K562 (cell line): Measurements from ENCODE around the gene DAGLB. TPM values are rescaled to one million over a fixed set of nuclear protein-coding genes. Genes with fewer than 3 reads are reported as not detected.

Experiments
- ATAC-seq: fragments of 200-7000 bp; cut with Tn5 transposase; 3 replicates; pipeline ENCODE4 v1.9.1; 2020; ENCODE audit warnings: moderate library complexity
- BruUV-seq: library from RNA; stranded (reverse); fragments of 400-500 nt; replicated peaks from 2 replicates; lab custom pipeline; 2021; lab: Mats Ljungman, UMichigan
- CTCF ChIA-PET: fragments of 300-600 bp; formaldehyde crosslinking; extraction: SDS; loops from one replicate; lab custom pipeline; 2021; ENCODE audit warnings: low intra/inter-chr PET ratio; lab: Yijun Ruan, JAX
- POLR2A ChIA-PET: fragments of 300-600, 350-650 bp; sonication (Branson Sonifier 250); formaldehyde crosslinking; extraction: SDS; loops from one replicate; lab custom pipeline; 2021; ENCODE audit warnings: antibody characterized with exemption, inconsistent platforms; lab: Yijun Ruan, JAX
- DNase-seq, 4 experiments: peaks; one replicate each; pipeline versions ENCODE4 v3.0.0 to v3.0.0-alpha.2; 2011 to 2018; ENCODE audit warnings: low spot score in 3 of 4, mixed read lengths in 3 of 4; ENCODE audit errors: extremely low read depth in 1 of 4
- FAIRE-seq: peaks from 2 replicates; lab custom pipeline; 2011; peaks lifted over from hg19 to GRCh38; lab: Jason Lieb, UNC
- H2AFZ ChIP-seq: 2 replicates; pipeline ENCODE4 v1.6.0; 2011; ENCODE audit warnings: low read depth, low read length, control low read depth, inconsistent platforms
- H3K27ac ChIP-seq: fragments of 200-600 bp; 3 replicates; pipeline ENCODE4 v1.8.0; 2011; ENCODE audit warnings: low read depth, mild to moderate bottlenecking, control low read depth, inconsistent platforms, low read length, moderate library complexity, mixed read lengths; ENCODE audit errors: extremely low read depth
- H3K27me3 ChIP-seq, 2 experiments: fragments of 300-600 bp in 1 of 2; 2 replicates in 1 of 2; 3 replicates in 1 of 2; pipeline versions ENCODE4 v1.6.0 to v1.8.0; 2011; ENCODE audit warnings: inconsistent platforms in 2 of 2, low read length in 2 of 2, mild to moderate bottlenecking in 1 of 2, mixed read lengths in 1 of 2, moderate library complexity in 1 of 2; ENCODE audit not compliant: control insufficient read depth in 2 of 2, insufficient read depth in 2 of 2
- H3K36me3 ChIP-seq: fragments of 300-600 bp; 3 replicates; pipeline ENCODE4 v1.8.0; 2011; ENCODE audit warnings: mild to moderate bottlenecking, low read length, inconsistent platforms; ENCODE audit not compliant: control insufficient read depth, insufficient read depth
- H3K4me1 ChIP-seq, 2 experiments: fragments of 200-600 bp in 1 of 2; replicated peaks in 1 of 2; 2 replicates in 1 of 2; 3 replicates in 1 of 2; pipeline versions ENCODE4 v1.5.1 to v1.8.0; 2011; ENCODE audit warnings: inconsistent platforms in 2 of 2, low read length in 2 of 2, mild to moderate bottlenecking in 1 of 2, mixed read lengths in 1 of 2, moderate library complexity in 1 of 2; ENCODE audit not compliant: control insufficient read depth in 2 of 2, insufficient read depth in 2 of 2
- H3K4me2 ChIP-seq: 2 replicates; pipeline ENCODE4 v1.6.1; 2011; ENCODE audit warnings: low read length, control low read depth, inconsistent platforms, mixed read lengths; ENCODE audit not compliant: insufficient read depth
- H3K4me3 ChIP-seq: fragments of 200-600 bp; sonication (generic), shearing (Covaris generic); 2 replicates; pipeline ENCODE4 v1.5.1; 2016; ENCODE audit warnings: control low read depth, inconsistent platforms
- H3K79me2 ChIP-seq: fragments of 200-600 bp; 3 replicates; pipeline ENCODE4 v1.8.0; 2011; ENCODE audit warnings: low read length, inconsistent platforms; ENCODE audit not compliant: control insufficient read depth, insufficient read depth
- H3K9ac ChIP-seq, 2 experiments: 2 replicates each; pipeline versions ENCODE4 v1.6.0 to v1.6.1; 2011; ENCODE audit warnings: low read depth in 2 of 2, low read length in 2 of 2, control low read depth in 1 of 2, inconsistent platforms in 1 of 2, mild to moderate bottlenecking in 1 of 2, mixed read lengths in 1 of 2; ENCODE audit not compliant: insufficient read depth in 1 of 2
- H3K9me1 ChIP-seq: one replicate; pipeline ENCODE4 v1.6.0; 2011; ENCODE audit warnings: inconsistent platforms, mild to moderate bottlenecking, low read length, moderate library complexity; ENCODE audit not compliant: control insufficient read depth, insufficient read depth
- H3K9me3 ChIP-seq: replicated peaks from 2 replicates; pipeline ENCODE4 v1.5.1; 2011; ENCODE audit warnings: low read depth, low read length, inconsistent platforms; ENCODE audit not compliant: control insufficient read depth, insufficient read depth
- H4K20me1 ChIP-seq: replicated peaks from 2 replicates; pipeline ENCODE4 v1.6.1; 2011; ENCODE audit warnings: low read length, inconsistent platforms, mixed read lengths; ENCODE audit not compliant: control insufficient read depth, insufficient read depth
- ARID4B ChIP-seq: sonication (generic); formaldehyde crosslinking; IDR thresholded peaks from 2 replicates; pipeline ENCODE4 v1.8.0; 2022; ENCODE audit warnings: mild to moderate bottlenecking, missing genetic modification reagents
- E2F4 ChIP-seq: sonication (generic); formaldehyde crosslinking; IDR thresholded peaks from 2 replicates; pipeline ENCODE4 v1.8.0; 2022; ENCODE audit warnings: mild to moderate bottlenecking, low read depth, missing genetic modification reagents
- ERF ChIP-seq: fragments of 450-650 bp; formaldehyde crosslinking; IDR thresholded peaks from 2 replicates; pipeline ENCODE4 v1.4.0; 2020; ENCODE audit warnings: mild to moderate bottlenecking, mixed read lengths
- PML ChIP-seq: IDR thresholded peaks from 2 replicates; pipeline ENCODE4 v1.6.1; 2012; ENCODE audit warnings: low read length, inconsistent platforms
- POLR2A ChIP-seq: fragments of 450-650 bp; conservative IDR thresholded peaks from 2 replicates; pipeline ENCODE4 v1.6.1; 2016
- SAFB2 ChIP-seq: fragments of 200-400 bp; formaldehyde crosslinking; IDR thresholded peaks from 2 replicates; pipeline ENCODE4 v1.6.1; 2018; ENCODE audit warnings: borderline replicate concordance, low read length, low read depth, moderate library complexity; ENCODE audit not compliant: severe bottlenecking
- SIN3A ChIP-seq, 2 experiments: fragments of 150-350 bp in 1 of 2; IDR thresholded peaks; 2 replicates each; pipeline ENCODE4 v1.6.1; 2011 to 2016; ENCODE audit warnings: borderline replicate concordance in 2 of 2, low read depth in 2 of 2, low read length in 2 of 2, mild to moderate bottlenecking in 2 of 2, moderate library complexity in 2 of 2; ENCODE audit not compliant: control insufficient read depth in 1 of 2
- ZBTB8A ChIP-seq: fragments of 450-650 bp; IDR thresholded peaks from 2 replicates; pipeline ENCODE4 v1.6.1; 2018; ENCODE audit warnings: mild to moderate bottlenecking, moderate library complexity; ENCODE audit not compliant: partially characterized antibody
- ZNF584 ChIP-seq: fragments of 200-800 bp; sonication (Bioruptor generic); IDR thresholded peaks from 2 replicates; pipeline ENCODE4 v1.6.1; 2016; ENCODE audit warnings: low read depth, mild to moderate bottlenecking, missing genetic modification characterization, missing compliant biosample characterization
- WGBS: fragments of 100-300 bp; shearing (Covaris generic); methylation state at CpG from one replicate; pipeline ENCODE4 v1.1.6; 2016; ENCODE audit warnings: low coverage, mixed read lengths; ENCODE audit not compliant: insufficient coverage; ENCODE audit errors: missing lambda C conversion rate; 5-methylcytosine and 5-hydroxymethylcytosine counted together
- in situ Hi-C: fragments of 300-500 bp; cut with MboI; formaldehyde crosslinking; loops from 4 replicates; pipeline ENCODE4 v1.15.0; 2018; ENCODE audit warnings: inconsistent platforms, mixed read lengths
- intact Hi-C: fragments of 100-400 bp; cut with micrococcal nuclease; formaldehyde crosslinking; loops from 2 replicates; pipeline ENCODE4 v1.14.2; 2022
- polyA plus RNA-seq, 8 experiments: library from polyadenylated mRNA; depleted of rRNA in 4 of 8; stranded (reverse) in 5 of 8; unstranded in 3 of 8; fragments of >200 nt; fragmentation: Nextera tagmentation in 2 of 8; fragmentation: Illumina TruSeq in 1 of 8; extraction: Ambion mirVana in 2 of 8; extraction: Trizol in 1 of 8; gene quantifications; 2 replicates each; pipeline versions ENCODE4 v1.2.1 to v1.2.3, GENCODE V29; 2011 to 2014; ENCODE audit warnings: inconsistent platforms in 1 of 8, missing spikeins in 1 of 8
- total RNA-seq, 7 experiments: library from RNA; depleted of rRNA in 6 of 7; stranded (reverse); fragments of >200 nt in 6 of 7; fragmentation: Illumina TruSeq in 2 of 7; extraction: Trizol in 2 of 7; gene quantifications; 2 replicates each; pipeline versions ENCODE4 v1.2.1 to v1.2.3, GENCODE V29; 2011 to 2021; ENCODE audit warnings: low replicate concordance in 1 of 7

DAGLB gene
- total and polyA plus RNA-seq, 9 of the 15 experiments (the other 6 are each of a cell fraction or from before 2014, with no cell fraction given): 0.92 to 16.4 (median 9.3) TPM

- DNase-seq: no peak
- Histone ChIP-seq H3K79me2 (no peaks in the 10 kb centered on the region), H2AFZ (no peak overlapping the region), H3K4me2 (no peak overlapping the region), H4K20me1 (no peaks in the 10 kb centered on the region), H3K4me3 (no peak overlapping the region), H3K4me1 (peaks cover 0 to 10% of the 10 kb centered on the region in 2 experiments; a peak in 1 of 5 replicates), H3K9me3 (no peaks in the 10 kb centered on the region), H3K27me3 (no peaks in the 10 kb centered on the region), H3K36me3 (peaks cover 89% of the 10 kb centered on the region), H3K9me1 (no peaks in the 10 kb centered on the region), H3K27ac (no peak overlapping the region), H3K9ac (no peak overlapping the region)
- 95% methylated on average over 5 of the region's 5 CpGs for WGBS
- ChIA-PET CTCF (no interaction called here), POLR2A (no interaction called here)
- TF ChIP-seq PML (peak; percentile 27; the same call in 1 of the 2 replicates), ZNF584 (CRISPR knock-in tag) (no peak)
- in situ Hi-C loops: no loop called here
- intact Hi-C loops: no loop called here
- no TSS peak for BruUV-seq
- no peak for ATAC-seq
- FAIRE-seq: no peak
These were observed 41.6 kb downstream of the DAGLB start for GRCh38 chr7:6406121-6406520.

GRCh38 chr7:6403907-6404306 lies 43.8 kb downstream of the DAGLB start:
- Histone ChIP-seq H2AFZ (no peak overlapping the region), H3K27ac (no peak overlapping the region), H3K9me1 (no peaks in the 10 kb centered on the region), H3K9ac (no peak overlapping the region), H3K4me2 (no peak overlapping the region), H4K20me1 (peaks cover 12% of the 10 kb centered on the region; the same call in 1 of the 2 replicates), H3K4me3 (no peak overlapping the region), H3K9me3 (no peaks in the 10 kb centered on the region), H3K4me1 (peaks cover 0 to 8% of the 10 kb centered on the region in 2 experiments; a peak in 1 of 5 replicates), H3K27me3 (no peaks in the 10 kb centered on the region), H3K36me3 (peaks cover 90% of the 10 kb centered on the region), H3K79me2 (peaks cover 16% of the 10 kb centered on the region)
- WGBS: 92% methylated on average over 7 of the region's 7 CpGs
- intact Hi-C loops (no loop called here), in situ Hi-C loops (no loop called here)
- ChIA-PET POLR2A (interaction anchor here (0.7 kb wide), 1 partner anchor 70 kb away, joined by 3 read pairs; no protein-coding TSS in a partner anchor), CTCF (no interaction called here)
- no peak for DNase-seq
- BruUV-seq: no TSS peak
- ATAC-seq: peak; percentile 34
- no peak for FAIRE-seq
- TF ChIP-seq SIN3A (IDR thresholded peaks at IDR 0.05; ENCODE audit: borderline replicate concordance in 2 of 2, control insufficient read depth in 1 of 2, low read depth in 2 of 2, low read length in 2 of 2) (no peak), ARID4B (no peak), ERF (CRISPR knock-in tag) (no peak), E2F4 (CRISPR knock-in tag) (no peak), POLR2A (peak; percentile 27; the same call in 1 of the 2 replicates), SAFB2 (no peak), ZBTB8A (no peak)
